MV-4-11 (cell line): ENCODE data around the gene NPIPB4.
"Not testable (repeated sequence)": the region's sequence is repeated elsewhere in the genome, so short reads cannot be mapped to it uniquely, and the experiment has no call there.

ENCODE experiments used
- DNase-seq: peaks from one replicate; lab custom pipeline; 2025; lab: John Stamatoyannopoulos, UW

Gene NPIPB4

GRCh38 chr16:21857656-21858055 is at the start of gene NPIPB4:
NPIPB4 (minus strand) TSS chr16:21857756; CDS start chr16:21857378, 378 bp downstream.
- not testable (repeated sequence) for DNase-seq

GRCh38 chr16:21898998-21899397 is 41.4 kb upstream of the NPIPB4 start:
- DNase-seq = not testable (repeated sequence)

- DNase-seq = not testable (repeated sequence)
Observed at GRCh38 chr16:21881988-21882387, 24.4 kb upstream of the NPIPB4 start.

GRCh38 chr16:21837186-21837585 is 20.4 kb downstream of the NPIPB4 start:
- DNase-seq = not testable (repeated sequence)

GRCh38 chr16:21836334-21836733 is 21.2 kb downstream of the NPIPB4 start:
- not testable (repeated sequence) for DNase-seq

- not testable (repeated sequence) for DNase-seq
Observed at GRCh38 chr16:21835747-21836146, 21.8 kb downstream of the NPIPB4 start.

- DNase-seq = not testable (repeated sequence)
Observed at GRCh38 chr16:21834211-21834610, 23.3 kb downstream of the NPIPB4 start.

- DNase-seq = not testable (repeated sequence)
Observed at GRCh38 chr16:21829929-21830328, 27.6 kb downstream of the NPIPB4 start.

- DNase-seq = not testable (repeated sequence)
Observed at GRCh38 chr16:21826067-21826706, 31.4 kb downstream of the NPIPB4 start.

GRCh38 chr16:21825526-21825925 is 32.0 kb downstream of the NPIPB4 start:
- DNase-seq = not testable (repeated sequence)

GRCh38 chr16:21823258-21823657 is 34.3 kb downstream of the NPIPB4 start:
- not testable (repeated sequence) for DNase-seq

- not testable (repeated sequence) for DNase-seq
Observed at GRCh38 chr16:21820908-21821465, 36.6 kb downstream of the NPIPB4 start.

GRCh38 chr16:21820028-21820907 is 37.3 kb downstream of the NPIPB4 start:
- DNase-seq = peak; percentile 79

- not testable (repeated sequence) for DNase-seq
Observed at GRCh38 chr16:21819617-21820016, 37.9 kb downstream of the NPIPB4 start.

- not testable (repeated sequence) for DNase-seq
Observed at GRCh38 chr16:21817012-21817411, 40.5 kb downstream of the NPIPB4 start.

- DNase-seq = peak; percentile 14
Observed at GRCh38 chr16:21815694-21816093, 41.9 kb downstream of the NPIPB4 start.

GRCh38 chr16:21802375-21802663 is 55.2 kb downstream of the NPIPB4 start:
- DNase-seq = not testable (repeated sequence)

GRCh38 chr16:21801538-21802374 is 55.8 kb downstream of the NPIPB4 start:
- peak; percentile 21 for DNase-seq

GRCh38 chr16:21798601-21799000 is 59.0 kb downstream of the NPIPB4 start:
- DNase-seq = not testable (repeated sequence)

- not testable (repeated sequence) for DNase-seq
Observed at GRCh38 chr16:21793310-21793709, 64.2 kb downstream of the NPIPB4 start.

GRCh38 chr16:21790506-21790905 is 67.0 kb downstream of the NPIPB4 start:
- not testable (repeated sequence) for DNase-seq
